MM.1S (cell line): ENCODE data around the gene DRD3.

ENCODE experiments used
- CTCF ChIP-seq: fragments of 300-600 bp; sonication (generic); IDR thresholded peaks from 2 replicates; pipeline ENCODE4 v1.5.1; 2016; ENCODE audit warnings: antibody characterized with exemption, low read length, mixed read lengths
- EZH2 ChIP-seq: fragments of 300-600 bp; sonication (generic); optimal IDR thresholded peaks from 2 replicates; pipeline ENCODE3; 2017; ENCODE audit warnings: low read depth, mild to moderate bottlenecking, antibody characterized with exemption, low read length, mixed read lengths
- EZH2phosphoT487 ChIP-seq: fragments of 300-600 bp; sonication (generic); IDR thresholded peaks from 2 replicates; pipeline ENCODE4 v1.6.1; 2018; ENCODE audit warnings: antibody characterized with exemption, low read length

DNA sequence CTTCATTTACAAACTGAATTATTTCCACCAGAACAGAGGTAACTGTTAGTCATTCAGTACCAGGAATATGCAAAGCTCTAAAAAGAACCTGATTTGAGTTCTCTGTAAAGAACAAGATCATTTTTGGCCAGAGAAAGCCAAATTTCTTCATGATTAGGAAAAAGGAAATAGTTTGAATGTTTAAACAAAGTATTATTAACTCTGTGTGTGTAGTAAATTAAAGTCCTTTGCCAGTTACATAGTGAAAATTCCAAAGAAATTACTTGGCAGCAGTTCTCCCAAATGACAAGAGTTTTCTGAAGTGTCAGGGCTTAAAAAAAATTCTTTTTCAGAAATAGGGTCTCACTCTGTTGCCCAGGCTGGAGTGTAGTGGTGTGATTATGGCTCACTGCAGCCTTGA lies 97.8 kb downstream of the DRD3 start:
- no peak for TF ChIP-seq CTCF
- TF ChIP-seq EZH2: no peak
- TF ChIP-seq EZH2phosphoT487: no peak
